Measurements from ENCODE around the gene ROR2. TPM values are rescaled to one million over a fixed set of nuclear protein-coding genes. Genes with fewer than 3 reads are reported as not detected.
A peak's percentile ranks its signal among the peaks of the same experiment; 100 is the strongest.

The ROR2 gene
- total and polyA plus RNA-seq, 7 donors, result 0.46 to 81.7 (median 51.4) TPM

DNA sequence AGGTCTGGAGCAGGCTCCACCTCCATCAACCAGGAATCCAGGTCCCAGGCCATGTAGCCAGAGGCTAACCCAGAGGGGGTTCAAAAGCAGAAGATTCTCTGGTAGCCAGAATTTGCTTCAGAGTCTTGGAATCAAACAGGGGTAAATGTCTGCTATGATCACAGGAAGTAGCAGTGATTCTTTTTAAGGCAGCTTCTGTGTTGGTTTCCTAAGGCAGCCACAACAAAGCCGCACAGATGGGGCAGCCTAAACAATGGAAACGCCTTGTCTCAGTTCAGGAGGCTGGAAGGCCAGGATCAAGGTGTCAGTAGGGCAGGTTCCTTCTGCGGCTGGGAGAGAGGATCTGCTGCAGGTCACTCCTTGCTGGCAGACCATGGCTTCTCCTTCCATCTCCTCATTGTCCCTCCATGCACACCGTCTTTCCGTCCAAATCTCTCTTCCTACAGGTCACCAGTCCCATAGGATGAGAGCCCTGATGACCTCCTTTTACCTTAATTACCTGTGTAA is 167.3 kb downstream of the ROR2 start:
- H3K9me3 ChIP-seq, result no peaks in the 10 kb centered on the region
- H3K36me3 ChIP-seq, result no peaks in the 10 kb centered on the region
- peaks cover 0 to 58% (median 50%) of the 10 kb centered on the region in 4 donors for H3K4me1 ChIP-seq
- WGBS, 2 donors, result 83 to 91% methylated on average over 5 of the region's 5 CpGs
- no peaks in the 10 kb centered on the region for H3K27me3 ChIP-seq
- intact Hi-C loops (cut with DNase I), result loop anchor here (5.0 kb wide), 1 partner anchor 90 kb away; no protein-coding TSS in a partner anchor
- DNase-seq, result peak; percentile 55
- no peak overlapping the region for H3K4me3 ChIP-seq
- H3K27ac ChIP-seq, result peak overlapping the region; percentile 69 to 73 (median 71)
- no peak for TF ChIP-seq POLR2AphosphoS5 (IDR thresholded peaks at IDR 0.05)
- no peak for TF ChIP-seq EP300 (IDR thresholded peaks at IDR 0.05)
- TF ChIP-seq, protein P1, sequence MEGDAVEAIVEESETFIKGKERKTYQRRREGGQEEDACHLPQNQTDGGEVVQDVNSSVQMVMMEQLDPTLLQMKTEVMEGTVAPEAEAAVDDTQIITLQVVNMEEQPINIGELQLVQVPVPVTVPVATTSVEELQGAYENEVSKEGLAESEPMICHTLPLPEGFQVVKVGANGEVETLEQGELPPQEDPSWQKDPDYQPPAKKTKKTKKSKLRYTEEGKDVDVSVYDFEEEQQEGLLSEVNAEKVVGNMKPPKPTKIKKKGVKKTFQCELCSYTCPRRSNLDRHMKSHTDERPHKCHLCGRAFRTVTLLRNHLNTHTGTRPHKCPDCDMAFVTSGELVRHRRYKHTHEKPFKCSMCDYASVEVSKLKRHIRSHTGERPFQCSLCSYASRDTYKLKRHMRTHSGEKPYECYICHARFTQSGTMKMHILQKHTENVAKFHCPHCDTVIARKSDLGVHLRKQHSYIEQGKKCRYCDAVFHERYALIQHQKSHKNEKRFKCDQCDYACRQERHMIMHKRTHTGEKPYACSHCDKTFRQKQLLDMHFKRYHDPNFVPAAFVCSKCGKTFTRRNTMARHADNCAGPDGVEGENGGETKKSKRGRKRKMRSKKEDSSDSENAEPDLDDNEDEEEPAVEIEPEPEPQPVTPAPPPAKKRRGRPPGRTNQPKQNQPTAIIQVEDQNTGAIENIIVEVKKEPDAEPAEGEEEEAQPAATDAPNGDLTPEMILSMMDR (IDR thresholded peaks at IDR 0.05), result no peak
- no peak for TF ChIP-seq POLR2A (IDR thresholded peaks at IDR 0.05)

DNA sequence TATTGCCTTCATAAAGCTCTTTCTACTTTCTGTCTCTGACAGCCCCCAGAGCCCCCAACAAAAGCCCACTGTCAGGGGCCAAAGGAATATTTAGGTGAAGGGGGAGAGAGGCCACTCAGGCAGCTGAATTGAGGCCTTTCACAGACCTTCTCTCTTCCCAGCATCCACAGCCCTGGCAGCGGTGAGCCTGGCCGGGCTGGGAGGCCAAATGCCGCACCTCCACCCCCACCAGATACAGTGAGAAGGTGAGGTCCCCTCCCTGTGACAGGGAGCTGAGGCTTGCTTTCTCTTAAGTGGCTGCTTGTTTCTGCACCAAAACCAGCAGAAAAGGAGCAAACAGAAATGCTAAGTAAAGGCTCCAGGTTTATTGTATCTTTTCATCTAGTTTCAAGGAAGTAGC is 168.1 kb downstream of the ROR2 start:
- Histone ChIP-seq H3K36me3 (no peaks in the 10 kb centered on the region), H3K4me3 (no peak overlapping the region), H3K27me3 (no peaks in the 10 kb centered on the region), H3K9me3 (no peaks in the 10 kb centered on the region), H3K4me1 (peaks cover 0 to 62% (median 55%) of the 10 kb centered on the region in 4 donors), H3K27ac (peak overlapping the region; percentile 69 to 73 (median 71))
- WGBS, 2 donors, result 87 to 92% methylated on average over 3 of the region's 3 CpGs
- peak; percentile 44 for DNase-seq
- TF ChIP-seq, protein P1 (IDR thresholded peaks at IDR 0.05), result no peak
- TF ChIP-seq POLR2AphosphoS5 (IDR thresholded peaks at IDR 0.05), result no peak
- no peak for TF ChIP-seq POLR2A (IDR thresholded peaks at IDR 0.05)
- TF ChIP-seq EP300 (IDR thresholded peaks at IDR 0.05), result no peak
- intact Hi-C loops (cut with DNase I), result loop anchor here (5.0 kb wide), 1 partner anchor 90 kb away; no protein-coding TSS in a partner anchor

DNA sequence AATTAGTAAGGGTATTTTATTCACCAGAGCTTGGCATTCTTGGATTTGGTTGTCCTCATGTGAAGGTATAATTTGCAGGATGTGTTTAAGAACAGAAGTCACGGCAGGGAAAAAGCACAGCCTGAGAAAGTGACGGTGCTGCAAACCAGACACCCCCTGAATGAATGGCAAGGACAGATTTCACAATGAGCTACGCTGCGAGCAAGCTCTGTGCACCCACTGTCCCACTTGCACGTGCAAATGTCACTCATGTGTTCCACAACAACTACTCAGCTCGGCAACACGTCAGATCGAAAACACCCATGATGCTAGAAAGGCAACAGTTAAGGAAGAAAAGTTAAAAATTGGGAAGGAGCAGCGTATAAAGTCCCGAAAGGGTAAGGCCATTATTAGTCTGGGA is 168.9 kb downstream of the ROR2 start:
- Histone ChIP-seq H3K36me3 (no peaks in the 10 kb centered on the region), H3K9me3 (no peaks in the 10 kb centered on the region), H3K4me1 (peaks cover 0 to 62% (median 59%) of the 10 kb centered on the region in 4 donors), H3K27me3 (no peaks in the 10 kb centered on the region), H3K4me3 (no peak overlapping the region), H3K27ac (peak overlapping the region; percentile 69 to 73 (median 71))
- DNase-seq, result peak; percentile 68
- WGBS, 2 donors, result 89 to 95% methylated on average over 10 of the region's 10 CpGs
- no peak for TF ChIP-seq POLR2A (IDR thresholded peaks at IDR 0.05)
- TF ChIP-seq, protein P1 (IDR thresholded peaks at IDR 0.05), result no peak
- intact Hi-C loops (cut with DNase I), result loop anchor here (5.0 kb wide), 1 partner anchor 91 kb away; no protein-coding TSS in a partner anchor

DNA sequence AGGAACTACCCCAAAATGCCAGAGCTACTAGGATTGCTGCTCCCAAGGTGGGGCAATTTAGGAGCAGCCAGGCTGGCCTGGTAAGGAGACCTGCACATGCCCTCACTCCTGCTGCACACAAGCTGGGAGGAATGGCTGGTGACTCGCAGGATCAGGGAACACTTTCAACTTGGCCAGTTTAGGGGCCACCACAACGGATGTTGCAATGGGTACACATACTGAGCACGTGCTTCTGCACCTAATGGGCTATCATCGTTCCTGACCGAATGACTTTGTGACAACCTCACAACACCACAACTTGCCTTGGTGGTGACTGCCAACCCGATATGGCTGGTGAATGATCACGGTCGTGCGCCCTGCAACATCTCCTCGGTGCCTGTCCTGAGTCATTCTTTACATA is 172.0 kb downstream of the ROR2 start:
- TF ChIP-seq, protein P1 (IDR thresholded peaks at IDR 0.05), result no peak
- TF ChIP-seq POLR2AphosphoS5 (IDR thresholded peaks at IDR 0.05), result no peak
- no peak for TF ChIP-seq EP300 (IDR thresholded peaks at IDR 0.05)
- H3K4me3 ChIP-seq, result no peak overlapping the region
- no peaks in the 10 kb centered on the region for H3K36me3 ChIP-seq
- no peaks in the 10 kb centered on the region for H3K27me3 ChIP-seq
- no peaks in the 10 kb centered on the region for H3K9me3 ChIP-seq
- no peak overlapping the region for H3K27ac ChIP-seq
- 92 to 93% methylated on average over 10 of the region's 10 CpGs for WGBS, 2 donors
- peaks cover 0 to 66% (median 61%) of the 10 kb centered on the region in 4 donors for H3K4me1 ChIP-seq
- peak; percentile 54 for DNase-seq
- intact Hi-C loops (cut with DNase I), result no loop called here
